ENCODE results near the gene CAMP. TPM values are rescaled to one million over a fixed set of nuclear protein-coding genes. Genes with fewer than 3 reads are reported as not detected.

The CAMP gene
- total RNA-seq, 3 donors from 2014 or later, result 2.9 TPM; not detected in 2

DNA sequence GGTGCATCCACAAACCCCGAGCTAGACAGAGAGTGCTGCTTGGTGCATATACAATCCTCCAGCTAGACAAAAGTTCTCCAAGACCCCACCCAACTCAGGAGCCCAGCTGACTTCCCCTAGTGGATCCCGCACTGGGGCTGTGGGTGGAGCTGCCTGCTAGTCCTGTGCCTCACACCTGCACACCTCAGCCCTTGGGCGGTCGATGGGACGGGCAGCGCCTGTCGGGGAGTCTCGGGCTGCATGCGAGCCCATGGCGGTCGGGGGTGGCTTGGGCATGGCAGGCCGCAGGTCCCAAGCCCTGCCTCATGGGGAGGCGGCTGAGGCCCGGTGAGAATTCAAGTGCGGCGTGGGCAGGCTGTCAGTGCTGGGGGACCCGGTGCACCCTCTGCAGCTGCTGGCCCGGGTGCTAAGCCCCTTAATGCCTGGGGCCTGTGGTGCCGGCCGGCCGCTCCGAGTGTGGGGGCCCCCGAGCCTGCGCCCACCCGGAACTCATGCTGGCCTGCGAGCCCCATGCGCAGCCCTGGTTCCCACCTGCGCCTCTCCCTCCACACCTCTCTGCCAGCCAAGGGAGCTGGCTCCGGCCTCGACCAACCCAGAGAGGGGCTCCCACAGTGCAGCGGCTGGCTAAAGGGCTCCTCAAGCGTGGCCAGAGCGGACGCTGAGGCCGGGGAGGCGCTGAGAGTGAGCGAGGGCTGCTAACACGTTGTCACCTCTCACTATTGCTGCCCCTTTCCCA lies 48.6 kb downstream of the CAMP start:
- TF ChIP-seq, protein P1, sequence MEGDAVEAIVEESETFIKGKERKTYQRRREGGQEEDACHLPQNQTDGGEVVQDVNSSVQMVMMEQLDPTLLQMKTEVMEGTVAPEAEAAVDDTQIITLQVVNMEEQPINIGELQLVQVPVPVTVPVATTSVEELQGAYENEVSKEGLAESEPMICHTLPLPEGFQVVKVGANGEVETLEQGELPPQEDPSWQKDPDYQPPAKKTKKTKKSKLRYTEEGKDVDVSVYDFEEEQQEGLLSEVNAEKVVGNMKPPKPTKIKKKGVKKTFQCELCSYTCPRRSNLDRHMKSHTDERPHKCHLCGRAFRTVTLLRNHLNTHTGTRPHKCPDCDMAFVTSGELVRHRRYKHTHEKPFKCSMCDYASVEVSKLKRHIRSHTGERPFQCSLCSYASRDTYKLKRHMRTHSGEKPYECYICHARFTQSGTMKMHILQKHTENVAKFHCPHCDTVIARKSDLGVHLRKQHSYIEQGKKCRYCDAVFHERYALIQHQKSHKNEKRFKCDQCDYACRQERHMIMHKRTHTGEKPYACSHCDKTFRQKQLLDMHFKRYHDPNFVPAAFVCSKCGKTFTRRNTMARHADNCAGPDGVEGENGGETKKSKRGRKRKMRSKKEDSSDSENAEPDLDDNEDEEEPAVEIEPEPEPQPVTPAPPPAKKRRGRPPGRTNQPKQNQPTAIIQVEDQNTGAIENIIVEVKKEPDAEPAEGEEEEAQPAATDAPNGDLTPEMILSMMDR (IDR thresholded peaks at IDR 0.05), result no peak
- no peak for TF ChIP-seq POLR2A (IDR thresholded peaks at IDR 0.05)
- Histone ChIP-seq H3K9me3 (no peaks in the 10 kb centered on the region), H3K36me3 (no peaks in the 10 kb centered on the region), H3K27me3 (no peaks in the 10 kb centered on the region), H3K4me1 (peaks cover 0 to 6% of the 10 kb centered on the region in 2 donors), H3K4me3 (no peak overlapping the region), H3K27ac (no peak overlapping the region)
- no peak for DNase-seq (ENCODE audit: low spot score in 2 of 2)
- intact Hi-C loops (cut with DNase I; ENCODE audit: low total_unique reads), result loop anchor here (10.0 kb wide), 1 partner anchor 143 kb away; no protein-coding TSS in a partner anchor

DNA sequence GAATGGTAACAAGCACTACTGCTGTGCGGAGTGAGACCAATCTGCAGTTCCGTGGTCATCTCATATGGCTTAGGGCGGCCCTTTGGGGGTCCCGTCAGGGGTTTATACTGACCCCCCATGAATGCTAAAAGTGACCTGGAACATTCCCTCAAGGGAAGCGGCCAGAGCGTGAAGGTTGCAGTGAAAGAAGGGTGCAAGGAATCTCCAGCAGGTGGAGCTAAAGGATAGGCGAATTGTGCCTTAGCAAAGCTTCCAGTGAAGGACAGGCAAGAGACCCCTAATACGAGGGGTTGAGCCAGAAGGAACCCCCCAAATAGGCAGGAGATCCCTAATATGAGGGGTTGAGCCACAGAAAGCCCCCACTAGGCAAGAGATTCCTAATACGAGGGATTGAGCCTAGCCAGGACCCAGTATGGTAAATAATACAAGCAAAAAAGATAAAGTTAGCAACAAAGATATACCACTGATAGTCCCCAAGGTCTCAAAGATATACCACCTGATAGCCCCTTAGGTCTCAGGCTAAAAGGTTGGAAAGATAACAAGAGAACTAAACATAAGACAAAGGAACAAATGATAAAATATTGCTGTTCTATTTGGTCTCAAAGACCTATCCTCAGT lies 50.4 kb downstream of the CAMP start:
- no peak overlapping the region for H3K4me3 ChIP-seq
- intact Hi-C loops (cut with DNase I; ENCODE audit: low total_unique reads), result loop anchor here (10.0 kb wide), 1 partner anchor 141 kb away; no protein-coding TSS in a partner anchor
- peaks cover 0 to 6% of the 10 kb centered on the region in 2 donors for H3K4me1 ChIP-seq
- TF ChIP-seq, protein P1 (IDR thresholded peaks at IDR 0.05), result peak; percentile 15 to 88 (median 85)
- TF ChIP-seq POLR2AphosphoS5 (IDR thresholded peaks at IDR 0.05) (no peak), POLR2A (IDR thresholded peaks at IDR 0.05) (no peak)
- H3K36me3 ChIP-seq, result no peaks in the 10 kb centered on the region
- no peaks in the 10 kb centered on the region for H3K9me3 ChIP-seq
- no peak for DNase-seq (ENCODE audit: low spot score in 2 of 2)
- H3K27me3 ChIP-seq, result no peaks in the 10 kb centered on the region
- no peak overlapping the region for H3K27ac ChIP-seq

GRCh38 chr3:48274452-48274851 lies 51.2 kb downstream of the CAMP start:
- H3K27me3 ChIP-seq, result no peaks in the 10 kb centered on the region
- no peaks in the 10 kb centered on the region for H3K9me3 ChIP-seq
- TF ChIP-seq POLR2AphosphoS5 (IDR thresholded peaks at IDR 0.05), result no peak
- H3K4me3 ChIP-seq, result no peak overlapping the region
- no peak overlapping the region for H3K27ac ChIP-seq
- DNase-seq (ENCODE audit: low spot score in 2 of 2), result no peak
- no peaks in the 10 kb centered on the region for H3K36me3 ChIP-seq
- intact Hi-C loops (cut with DNase I; ENCODE audit: low total_unique reads), result loop anchor here (10.0 kb wide), 1 partner anchor 140 kb away; no protein-coding TSS in a partner anchor
- H3K4me1 ChIP-seq, result peaks cover 0 to 4% of the 10 kb centered on the region in 2 donors

Other genes with a start within 250 kb of the CAMP start
- gene MAP4, start 207.1 kb upstream of the CAMP start, total RNA-seq, result 100 to 1,000 TPM in 1 of 3 donors, 10 to 100 TPM in 2; 72.0 to 167 (median 99.0) TPM
- gene CDC25A, start 35.1 kb upstream of the CAMP start, total RNA-seq, result 1 to 10 TPM in 2 of 3 donors, under 1 TPM in 1; 0.80 to 2.6 (median 1.3) TPM
- gene ZNF589, start 17.6 kb downstream of the CAMP start, total RNA-seq, result 10 to 100 TPM; 16.1 to 18.4 (median 17.6) TPM
- 10 to 100 TPM; 24.6 to 38.5 (median 34.1) TPM for gene NME6, start 77.9 kb downstream of the CAMP start, total RNA-seq
- not detected for gene SPINK8, start 110.2 kb downstream of the CAMP start, total RNA-seq
- under 1 TPM in 2 of 3 donors, not detected in 1; 0.32 to 0.66 TPM for gene FBXW12, start 148.7 kb downstream of the CAMP start, total RNA-seq
- gene PLXNB1, start 206.6 kb downstream of the CAMP start, total RNA-seq, result 100 to 1,000 TPM in 2 of 3 donors, 10 to 100 TPM in 1; 60.2 to 182 (median 148) TPM
- gene CCDC51, start 216.6 kb downstream of the CAMP start, total RNA-seq, result 10 to 100 TPM; 12.5 to 14.7 (median 13.9) TPM
- 100 to 1,000 TPM; 270 to 343 (median 333) TPM for gene TMA7, start 216.8 kb downstream of the CAMP start, total RNA-seq
- gene ATRIP, start 223.2 kb downstream of the CAMP start, total RNA-seq, result 1 to 10 TPM; 8.2 to 8.6 (median 8.2) TPM